Measurements from ENCODE around the gene GLB1L. TPM values are rescaled to one million over a fixed set of nuclear protein-coding genes. Genes with fewer than 3 reads are reported as not detected.

Gene GLB1L
- total and polyA plus RNA-seq, 7 donors, result 2.1 to 26.0 (median 6.9) TPM

- intact Hi-C loops (cut with DNase I), result no loop called here
- peak overlapping the region; percentile 94 to 99 (median 95) for H3K27ac ChIP-seq
- TF ChIP-seq POLR2A (IDR thresholded peaks at IDR 0.05), result no peak
- TF ChIP-seq CTCF (IDR thresholded peaks at IDR 0.05), result no peak
- TF ChIP-seq POLR2AphosphoS5 (IDR thresholded peaks at IDR 0.05), result no peak
- no peak for TF ChIP-seq EP300 (IDR thresholded peaks at IDR 0.05)
- DNase-seq, result peak; percentile 50
- H3K4me1 ChIP-seq, result peaks cover 0 to 40% (median 35%) of the 10 kb centered on the region in 4 donors
- peak overlapping the region in 2 of 4 donors; percentile 78 to 86 for H3K4me3 ChIP-seq
- H3K36me3 ChIP-seq, result peaks cover 22 to 54% (median 43%) of the 10 kb centered on the region in 4 donors
- no peaks in the 10 kb centered on the region for H3K27me3 ChIP-seq
- H3K9me3 ChIP-seq, result no peaks in the 10 kb centered on the region
- WGBS, 2 donors, result 86 to 93% methylated on average over 4 of the region's 4 CpGs
Measured at GRCh38 chr2:219280651-219281050, 35.4 kb upstream of the GLB1L start.

- H3K36me3 ChIP-seq, result peaks cover 16 to 47% (median 37%) of the 10 kb centered on the region in 4 donors
- intact Hi-C loops (cut with DNase I), result loop anchor here (1.0 to 5.0 kb wide), 5 partner anchors 14 to 107 kb away; partner anchors contain the start of genes ABCB6, CNPPD1, DNPEP and TUBA4A
- no peaks in the 10 kb centered on the region for H3K27me3 ChIP-seq
- DNase-seq, result peak; percentile 66
- H3K4me3 ChIP-seq, result peak overlapping the region; percentile 72 to 86 (median 75)
- peak overlapping the region; percentile 94 to 99 (median 95) for H3K27ac ChIP-seq
- TF ChIP-seq CTCF (IDR thresholded peaks at IDR 0.05) (no peak), POLR2AphosphoS5 (IDR thresholded peaks at IDR 0.05) (peak in 2 of 4 donors; percentile 36 to 63)
- H3K4me1 ChIP-seq, result peaks cover 0 to 41% (median 35%) of the 10 kb centered on the region in 4 donors
- H3K9me3 ChIP-seq, result no peaks in the 10 kb centered on the region
- WGBS, 2 donors, result 52 to 54% methylated on average over 12 of the region's 12 CpGs
Measured at GRCh38 chr2:219279916-219280516, 34.8 kb upstream of the GLB1L start.

- H3K27ac ChIP-seq, result peak within 1 kb of the TSS; percentile 94 to 99 (median 95)
- no peak for TF ChIP-seq CTCF (IDR thresholded peaks at IDR 0.05)
- peak; percentile 56 to 73 for TF ChIP-seq POLR2A (IDR thresholded peaks at IDR 0.05)
- TF ChIP-seq EP300 (IDR thresholded peaks at IDR 0.05), result peak; percentile 16 to 97 (median 62)
- TF ChIP-seq POLR2AphosphoS5 (IDR thresholded peaks at IDR 0.05), result peak; percentile 89 to 95 (median 93)
- DNase-seq, result peak; percentile 100
- peak within 1 kb of the TSS; percentile 72 to 86 (median 75) for H3K4me3 ChIP-seq
- H3K36me3 ChIP-seq, result peaks cover 10 to 40% (median 30%) of the 10 kb centered on the region in 4 donors
- H3K4me1 ChIP-seq, result peaks cover 0 to 47% (median 41%) of the 10 kb centered on the region in 4 donors
- no peaks in the 10 kb centered on the region for H3K27me3 ChIP-seq
- no peaks in the 10 kb centered on the region for H3K9me3 ChIP-seq
- WGBS, 2 donors, result 1% methylated on average over 65 of the region's 65 CpGs
- intact Hi-C loops (cut with DNase I), result loop anchor here (1.0 to 5.0 kb wide), 5 partner anchors 15 to 108 kb away; partner anchors contain the start of genes ABCB6, CNPPD1, DNPEP and TUBA4A
Measured at GRCh38 chr2:219279151-219279915, 34.1 kb upstream of the GLB1L start, which contains the start of gene DNAJB2. TSS of gene DNAJB2 (plus strand) at chr2:219279366. CDS start at chr2:219279834, 468 bp downstream.

GRCh38 chr2:219278655-219279150, 33.5 kb upstream of the GLB1L start:
- WGBS, 2 donors, result 11 to 14% methylated on average over 9 of the region's 9 CpGs
- no peaks in the 10 kb centered on the region for H3K9me3 ChIP-seq
- intact Hi-C loops (cut with DNase I), result loop anchor here (1.0 to 5.0 kb wide), 5 partner anchors 16 to 109 kb away; partner anchors contain the start of genes ABCB6, CNPPD1, DNPEP and TUBA4A
- no peaks in the 10 kb centered on the region for H3K27me3 ChIP-seq
- TF ChIP-seq EP300 (IDR thresholded peaks at IDR 0.05) (no peak), CTCF (IDR thresholded peaks at IDR 0.05) (no peak), POLR2A (IDR thresholded peaks at IDR 0.05) (no peak), POLR2AphosphoS5 (IDR thresholded peaks at IDR 0.05) (no peak)
- peak overlapping the region; percentile 94 to 99 (median 95) for H3K27ac ChIP-seq
- peak overlapping the region; percentile 11 to 86 (median 75) for H3K4me3 ChIP-seq
- peaks cover 0 to 54% (median 46%) of the 10 kb centered on the region in 4 donors for H3K4me1 ChIP-seq
- peaks cover 10 to 34% (median 24%) of the 10 kb centered on the region in 4 donors for H3K36me3 ChIP-seq
- no peak for DNase-seq

All from sigmoid colon (tissue), 7 donors.